Neural cell (in vitro differentiated cells): Measurements from ENCODE around the gene ZNF580. TPM values are rescaled to one million over a fixed set of nuclear protein-coding genes. Genes with fewer than 3 reads are reported as not detected.

ENCODE experiments used
- H2AFZ ChIP-seq: fragments of 200-600, 300-800 bp; sonication (generic), shearing (Covaris generic); 2 replicates; pipeline ENCODE4 v1.6.0; 2014; ENCODE audit warnings: low read depth, mild to moderate bottlenecking, antibody characterized with exemption, low read length, moderate library complexity
- H3F3A ChIP-seq: fragments of 200-600 bp; shearing (Covaris generic); 2 replicates; pipeline ENCODE4 v1.6.1; 2016; ENCODE audit warnings: mild to moderate bottlenecking, moderate library complexity, mixed read lengths, antibody characterized with exemption, low read length; ENCODE audit not compliant: insufficient read depth, poor library complexity, severe bottlenecking
- H3K27ac ChIP-seq: fragments of 200-600, 300-800 bp; sonication (generic), shearing (Covaris generic); 2 replicates; pipeline ENCODE4 v1.5.1; 2014; ENCODE audit warnings: mild to moderate bottlenecking, low read length, moderate library complexity
- H3K27me3 ChIP-seq: fragments of 300-800, 200-600 bp; sonication (generic), shearing (Covaris generic); 2 replicates; pipeline ENCODE4 v1.6.0; 2014; ENCODE audit warnings: mild to moderate bottlenecking, low read depth, low read length, moderate library complexity; ENCODE audit not compliant: insufficient read depth
- H3K36me3 ChIP-seq: fragments of 300-800, 200-600 bp; sonication (generic), shearing (Covaris generic); 2 replicates; pipeline ENCODE4 v1.5.1; 2014; ENCODE audit warnings: mild to moderate bottlenecking, antibody characterized with exemption, low read length, moderate library complexity; ENCODE audit not compliant: insufficient read depth
- H3K4me2 ChIP-seq: fragments of 300-800, 200-600 bp; sonication (generic), shearing (Covaris generic); 2 replicates; pipeline ENCODE4 v1.6.0; 2014; ENCODE audit warnings: mild to moderate bottlenecking, low read length
- H3K4me3 ChIP-seq: fragments of 300-800, 200-600 bp; sonication (generic), shearing (Covaris generic); 2 replicates; pipeline ENCODE4 v1.5.1; 2014; ENCODE audit warnings: mild to moderate bottlenecking, low read length, moderate library complexity
- H3K79me2 ChIP-seq: fragments of 200-600 bp; shearing (Covaris generic); replicated peaks from 2 replicates; pipeline ENCODE4 v1.6.0; 2014; ENCODE audit warnings: mild to moderate bottlenecking, low read length, moderate library complexity; ENCODE audit not compliant: insufficient read depth
- H3K9ac ChIP-seq: fragments of 300-800, 200-600 bp; sonication (generic), shearing (Covaris generic); 2 replicates; pipeline ENCODE4 v1.6.1; 2016; ENCODE audit warnings: mild to moderate bottlenecking, low read length, mixed read lengths
- H3K9me2 ChIP-seq: fragments of 200-600 bp; shearing (Covaris generic); 2 replicates; pipeline ENCODE4 v1.6.1; 2016; ENCODE audit warnings: mild to moderate bottlenecking, low read length, mixed read lengths; ENCODE audit not compliant: insufficient read depth
- H3K9me3 ChIP-seq: fragments of 200-600, 300-800 bp; sonication (generic), shearing (Covaris generic); 2 replicates; pipeline ENCODE4 v1.6.1; 2016; ENCODE audit warnings: mild to moderate bottlenecking, mixed run types, low read length, moderate library complexity, mixed read lengths
- H4K20me1 ChIP-seq: fragments of 200-600 bp; shearing (Covaris generic); 2 replicates; pipeline ENCODE4 v1.6.1; 2016; ENCODE audit warnings: mild to moderate bottlenecking, mixed run types; ENCODE audit not compliant: insufficient read depth
- CTCF ChIP-seq: fragments of 450-650 bp; IDR thresholded peaks from 2 replicates; pipeline ENCODE4 v1.5.1; 2014; ENCODE audit warnings: antibody characterized with exemption, mild to moderate bottlenecking, moderate library complexity; ENCODE audit not compliant: poor library complexity, severe bottlenecking
- EP300 ChIP-seq: fragments of 450-650 bp; conservative IDR thresholded peaks from 2 replicates; pipeline ENCODE4 v1.6.1; 2014; ENCODE audit warnings: antibody characterized with exemption, mild to moderate bottlenecking, moderate library complexity; ENCODE audit not compliant: poor library complexity, severe bottlenecking
- EZH2 ChIP-seq: fragments of 200-600, 300-800 bp; shearing (Covaris generic), sonication (generic); IDR thresholded peaks from 2 replicates; pipeline ENCODE4 v1.6.1; 2014; ENCODE audit warnings: antibody characterized with exemption, low read length, borderline replicate concordance, mild to moderate bottlenecking; ENCODE audit not compliant: insufficient read depth, poor library complexity, severe bottlenecking
- MXI1 ChIP-seq: fragments of 450-650 bp; conservative IDR thresholded peaks from 2 replicates; pipeline ENCODE4 v1.6.1; 2014; ENCODE audit warnings: antibody characterized with exemption, mild to moderate bottlenecking; ENCODE audit not compliant: poor library complexity, severe bottlenecking
- POLR2AphosphoS5 ChIP-seq: IDR thresholded peaks from 2 replicates; pipeline ENCODE4 v1.6.1; 2012
- RAD21 ChIP-seq: fragments of 450-650 bp; conservative IDR thresholded peaks from 2 replicates; pipeline ENCODE4 v1.6.1; 2014; ENCODE audit warnings: antibody characterized with exemption, mild to moderate bottlenecking, moderate library complexity
- REST ChIP-seq: IDR thresholded peaks from 2 replicates; pipeline ENCODE4 v1.6.1; 2012; ENCODE audit warnings: borderline replicate concordance
- SMC3 ChIP-seq: fragments of 450-650 bp; conservative IDR thresholded peaks from 2 replicates; pipeline ENCODE4 v1.6.1; 2014; ENCODE audit warnings: antibody characterized with exemption, mild to moderate bottlenecking, moderate library complexity; ENCODE audit not compliant: poor library complexity
- TAF1 ChIP-seq: IDR thresholded peaks from 2 replicates; pipeline ENCODE4 v1.6.1; 2012; ENCODE audit warnings: low read depth
- polyA plus RNA-seq: library from polyadenylated mRNA; depleted of rRNA; stranded (reverse); fragments of >200 nt; gene quantifications from 2 replicates; pipeline ENCODE4 v1.2.3, GENCODE V29; 2014

ZNF580 gene
- polyA plus RNA-seq, 1 donor from 2014 or later: 11.7 TPM

GRCh38 chr19:55689411-55690108 is 48.8 kb downstream of the ZNF580 start:
- Histone ChIP-seq H3K4me3 (no peak overlapping the region), H3K27me3 (no peaks in the 10 kb centered on the region), H2AFZ (no peak overlapping the region), H3K9me3 (no peaks in the 10 kb centered on the region), H3K9ac (no peak overlapping the region), H3F3A (no peaks in the 10 kb centered on the region), H3K27ac (no peak overlapping the region), H3K4me2 (no peak overlapping the region), H3K79me2 (no peaks in the 10 kb centered on the region), H3K9me2 (no peaks in the 10 kb centered on the region), H4K20me1 (no peaks in the 10 kb centered on the region), H3K36me3 (no peaks in the 10 kb centered on the region)
- TF ChIP-seq EZH2: no peak
- TF ChIP-seq TAF1: no peak
- TF ChIP-seq CTCF: no peak
- no peak for TF ChIP-seq EP300
- TF ChIP-seq REST: no peak
- TF ChIP-seq MXI1: no peak
- TF ChIP-seq POLR2AphosphoS5: no peak
- no peak for TF ChIP-seq SMC3
- no peak for TF ChIP-seq RAD21

GRCh38 chr19:55690109-55690768 is 49.4 kb downstream of the ZNF580 start:
- Histone ChIP-seq H3K27me3 (no peaks in the 10 kb centered on the region), H3K79me2 (no peaks in the 10 kb centered on the region), H3K4me3 (no peak overlapping the region), H3K4me2 (no peak overlapping the region), H3K9ac (no peak overlapping the region), H4K20me1 (no peaks in the 10 kb centered on the region), H3K27ac (no peak overlapping the region), H3F3A (no peaks in the 10 kb centered on the region), H3K36me3 (no peaks in the 10 kb centered on the region), H3K9me2 (no peaks in the 10 kb centered on the region), H2AFZ (no peak overlapping the region), H3K9me3 (no peaks in the 10 kb centered on the region)
- TF ChIP-seq CTCF: no peak
- no peak for TF ChIP-seq EP300
- no peak for TF ChIP-seq EZH2
- TF ChIP-seq SMC3: no peak
- no peak for TF ChIP-seq RAD21
